IPS DF 4.7 (cell line): ENCODE data around the gene GAGE12F.
"Not testable (repeated sequence)": the region's sequence is repeated elsewhere in the genome, so short reads cannot be mapped to it uniquely, and the experiment has no call there.

Source experiments
- DNase-seq: peaks from one replicate; pipeline ENCODE4 v3.0.0-alpha.2; 2013; ENCODE audit warnings: low spot score; ENCODE audit errors: extremely low read depth

Gene GAGE12F, protein sequence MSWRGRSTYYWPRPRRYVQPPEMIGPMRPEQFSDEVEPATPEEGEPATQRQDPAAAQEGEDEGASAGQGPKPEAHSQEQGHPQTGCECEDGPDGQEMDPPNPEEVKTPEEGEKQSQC

GRCh38 chrX:49560542-49560941, at the start of gene GAGE12F:
GAGE12F (plus strand) TSS chrX:49560842; CDS start chrX:49561997, 1,155 bp downstream.
- not testable (repeated sequence) for DNase-seq

DNA sequence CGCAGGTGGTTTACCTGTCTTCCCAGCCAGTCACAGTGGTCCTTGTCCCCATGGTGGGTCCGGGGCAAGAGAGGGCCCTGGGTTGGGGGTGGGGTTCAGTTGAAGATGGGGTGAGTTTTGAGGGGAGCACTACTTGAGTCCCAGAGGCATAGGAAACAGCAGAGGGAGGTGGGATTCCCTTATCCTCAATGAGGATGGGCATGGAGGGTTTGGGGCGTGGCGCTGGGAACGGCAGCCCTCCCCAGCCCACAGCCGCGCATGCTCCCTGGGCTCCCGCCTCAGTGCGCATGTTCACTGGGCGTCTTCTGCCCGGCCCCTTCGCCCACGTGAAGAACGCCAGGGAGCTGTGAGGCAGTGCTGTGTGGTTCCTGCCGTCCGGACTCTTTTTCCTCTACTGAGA, 28.8 kb upstream of the GAGE12F start, which contains the start of gene GAGE12C:
Gene GAGE12C (plus strand): TSS at position 301 of the 400 bp plus-strand sequence. CDS start 1,155 bp downstream, outside the sequence.
- not testable (repeated sequence) for DNase-seq

DNA sequence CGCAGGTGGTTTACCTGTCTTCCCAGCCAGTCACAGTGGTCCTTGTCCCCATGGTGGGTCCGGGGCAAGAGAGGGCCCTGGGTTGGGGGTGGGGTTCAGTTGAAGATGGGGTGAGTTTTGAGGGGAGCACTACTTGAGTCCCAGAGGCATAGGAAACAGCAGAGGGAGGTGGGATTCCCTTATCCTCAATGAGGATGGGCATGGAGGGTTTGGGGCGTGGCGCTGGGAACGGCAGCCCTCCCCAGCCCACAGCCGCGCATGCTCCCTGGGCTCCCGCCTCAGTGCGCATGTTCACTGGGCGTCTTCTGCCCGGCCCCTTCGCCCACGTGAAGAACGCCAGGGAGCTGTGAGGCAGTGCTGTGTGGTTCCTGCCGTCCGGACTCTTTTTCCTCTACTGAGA, 19.2 kb upstream of the GAGE12F start, which contains the start of gene GAGE12D:
Gene GAGE12D (plus strand): TSS at position 301 of the 400 bp plus-strand sequence. CDS start 1,155 bp downstream, outside the sequence.
- DNase-seq: not testable (repeated sequence)

- DNase-seq: not testable (repeated sequence)
These were observed 9.7 kb upstream of the GAGE12F start, which contains the start of gene GAGE12E for GRCh38 chrX:49550989-49551388. GAGE12E (plus strand) TSS chrX:49551289; CDS start chrX:49552444, 1,155 bp downstream.

- not testable (repeated sequence) for DNase-seq
These were observed 8.1 kb downstream of the GAGE12F start for GRCh38 chrX:49568728-49569127.

GRCh38 chrX:49569152-49569551, 8.5 kb downstream of the GAGE12F start:
- DNase-seq: not testable (repeated sequence)

DNA sequence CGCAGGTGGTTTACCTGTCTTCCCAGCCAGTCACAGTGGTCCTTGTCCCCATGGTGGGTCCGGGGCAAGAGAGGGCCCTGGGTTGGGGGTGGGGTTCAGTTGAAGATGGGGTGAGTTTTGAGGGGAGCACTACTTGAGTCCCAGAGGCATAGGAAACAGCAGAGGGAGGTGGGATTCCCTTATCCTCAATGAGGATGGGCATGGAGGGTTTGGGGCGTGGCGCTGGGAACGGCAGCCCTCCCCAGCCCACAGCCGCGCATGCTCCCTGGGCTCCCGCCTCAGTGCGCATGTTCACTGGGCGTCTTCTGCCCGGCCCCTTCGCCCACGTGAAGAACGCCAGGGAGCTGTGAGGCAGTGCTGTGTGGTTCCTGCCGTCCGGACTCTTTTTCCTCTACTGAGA, 9.5 kb downstream of the GAGE12F start, which contains the start of gene GAGE12G:
Gene GAGE12G (plus strand): TSS at position 301 of the 400 bp plus-strand sequence. CDS start 1,155 bp downstream, outside the sequence.
- DNase-seq: not testable (repeated sequence)

- DNase-seq: not testable (repeated sequence)
These were observed 19.0 kb downstream of the GAGE12F start, which contains the start of gene GAGE12H for GRCh38 chrX:49579649-49580048. GAGE12H (plus strand) TSS chrX:49579949; CDS start chrX:49581104, 1,155 bp downstream.

- not testable (repeated sequence) for DNase-seq
These were observed 28.6 kb downstream of the GAGE12F start, which contains the start of gene GAGE2A for GRCh38 chrX:49589196-49589595. GAGE2A (plus strand) TSS chrX:49589496; CDS start chrX:49590651, 1,155 bp downstream.

DNA sequence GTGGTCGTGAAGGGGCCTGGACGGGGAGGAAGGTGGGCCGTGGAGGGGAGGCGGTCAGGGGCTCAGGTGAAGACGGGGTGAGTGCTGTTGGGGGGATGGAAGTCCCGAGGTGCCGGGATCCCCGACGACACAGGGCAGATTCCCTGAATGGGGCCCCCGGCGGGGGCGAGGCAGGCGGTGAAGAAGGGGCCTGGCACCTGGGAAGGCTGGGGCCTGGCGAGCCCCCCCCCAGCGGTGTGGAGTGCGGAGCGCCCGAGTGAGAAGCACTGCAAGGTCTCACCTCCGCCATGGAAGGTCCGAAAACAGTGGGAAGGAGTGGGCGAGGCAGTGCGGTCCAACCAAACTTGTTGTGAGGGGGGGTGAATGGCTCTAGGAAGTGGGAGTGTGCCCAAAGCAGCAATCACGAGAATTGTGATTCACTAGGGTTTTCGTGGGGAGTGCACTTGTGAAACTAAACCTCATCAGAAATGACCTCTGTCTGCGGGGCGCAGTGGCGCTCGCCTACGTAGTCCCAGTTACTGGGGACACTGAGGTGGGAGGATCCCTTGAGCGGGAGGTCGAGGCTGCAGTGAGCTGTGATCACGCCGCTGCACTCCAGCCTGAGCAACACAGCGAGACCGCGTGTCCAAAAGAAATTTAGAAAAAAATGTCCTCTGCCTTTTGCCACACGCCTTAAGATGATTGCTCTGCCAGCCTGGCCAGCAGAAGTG, 29.3 kb downstream of the GAGE12F start:
- DNase-seq: not testable (repeated sequence)

DNA sequence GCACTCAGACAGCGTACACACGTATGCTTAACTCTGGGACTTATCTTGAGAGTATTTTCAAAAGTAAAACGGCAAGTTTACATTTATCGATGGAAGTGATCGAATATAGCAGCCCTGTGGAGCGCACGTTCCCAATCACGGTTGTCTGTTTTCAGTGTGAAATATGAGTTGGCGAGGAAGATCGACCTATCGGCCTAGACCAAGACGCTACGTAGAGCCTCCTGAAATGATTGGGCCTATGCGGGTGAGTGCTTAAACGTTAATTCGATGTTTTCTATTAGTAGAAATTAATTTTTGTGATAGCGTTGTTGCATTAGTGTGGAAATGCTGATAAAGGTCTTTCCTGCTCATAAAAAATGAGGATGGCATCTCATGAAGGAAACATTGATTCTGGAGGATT, 29.8 kb downstream of the GAGE12F start:
- not testable (repeated sequence) for DNase-seq

DNA sequence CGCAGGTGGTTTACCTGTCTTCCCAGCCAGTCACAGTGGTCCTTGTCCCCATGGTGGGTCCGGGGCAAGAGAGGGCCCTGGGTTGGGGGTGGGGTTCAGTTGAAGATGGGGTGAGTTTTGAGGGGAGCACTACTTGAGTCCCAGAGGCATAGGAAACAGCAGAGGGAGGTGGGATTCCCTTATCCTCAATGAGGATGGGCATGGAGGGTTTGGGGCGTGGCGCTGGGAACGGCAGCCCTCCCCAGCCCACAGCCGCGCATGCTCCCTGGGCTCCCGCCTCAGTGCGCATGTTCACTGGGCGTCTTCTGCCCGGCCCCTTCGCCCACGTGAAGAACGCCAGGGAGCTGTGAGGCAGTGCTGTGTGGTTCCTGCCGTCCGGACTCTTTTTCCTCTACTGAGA, 38.1 kb downstream of the GAGE12F start, which contains the start of gene GAGE1:
Gene GAGE1 (plus strand): TSS at position 301 of the 400 bp plus-strand sequence. CDS start 1,155 bp downstream, outside the sequence.
- not testable (repeated sequence) for DNase-seq

DNA sequence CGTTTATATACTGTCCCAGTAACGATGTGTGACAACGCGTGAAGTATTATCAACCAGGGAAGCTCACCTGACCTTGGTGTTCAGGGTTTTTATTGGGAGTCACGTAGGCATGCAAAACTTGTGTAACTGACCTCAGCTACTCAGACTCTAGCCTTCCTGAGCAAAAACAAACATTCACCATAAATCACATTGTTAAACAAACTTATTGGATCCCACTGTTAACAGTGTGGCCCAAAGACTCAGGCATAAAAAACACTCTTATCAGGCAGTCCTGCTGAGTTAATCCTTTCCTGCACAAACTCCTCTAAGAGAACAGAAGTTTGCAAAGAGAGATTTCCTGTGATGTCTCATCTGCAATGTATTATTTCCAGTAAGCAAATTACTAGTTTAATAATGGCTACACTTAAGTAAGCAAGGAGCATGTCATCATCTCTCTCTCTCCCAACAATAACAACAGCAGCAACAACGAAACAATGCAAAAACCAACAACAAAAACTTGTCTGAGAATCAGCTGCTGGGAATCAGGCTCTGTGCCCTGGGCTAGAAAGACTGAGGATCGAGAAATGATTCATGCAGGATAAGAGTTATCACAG, 50.2 kb downstream of the GAGE12F start:
- no peak for DNase-seq
